Naive B cell (primary cell): Measurements from ENCODE around the gene ZEB2. TPM values are rescaled to one million over a fixed set of nuclear protein-coding genes. Genes with fewer than 3 reads are reported as not detected.

Experiments used
- ATAC-seq, 2 donors: fragments of 150-1000 bp; cut with Tn5 transposase; 2 replicates each; pipeline ENCODE4 v1.10.0; 2021; ENCODE audit warnings: low read depth in 2 of 2, mild to moderate bottlenecking in 2 of 2, moderate library complexity in 2 of 2
- DNase-seq: peaks from one replicate; pipeline ENCODE4 v3.0.0; 2022
- H3K27ac Mint-ChIP-seq, 6 donors: one replicate each; pipeline ENCODE4 v1.8.0; 2020 to 2022; ENCODE audit warnings: mild to moderate bottlenecking in 6 of 6, mixed read lengths in 6 of 6, moderate library complexity in 5 of 6, inconsistent platforms in 2 of 6
- H3K27me3 Mint-ChIP-seq, 3 donors: one replicate each; pipeline ENCODE4 v1.8.0; 2021 to 2022; ENCODE audit warnings: mixed read lengths in 3 of 3, mild to moderate bottlenecking in 1 of 3
- H3K36me3 Mint-ChIP-seq, 2 donors: one replicate each; pipeline ENCODE4 v1.8.0; 2020 to 2022; ENCODE audit warnings: mixed read lengths in 2 of 2, inconsistent platforms in 1 of 2, mild to moderate bottlenecking in 1 of 2
- H3K4me1 Mint-ChIP-seq, 3 donors: one replicate each; pipeline ENCODE4 v1.8.0; 2020 to 2022; ENCODE audit warnings: mixed read lengths in 3 of 3, inconsistent platforms in 1 of 3, mild to moderate bottlenecking in 1 of 3, moderate library complexity in 1 of 3
- H3K4me3 Mint-ChIP-seq, 8 donors: one replicate each; pipeline ENCODE4 v1.8.0; 2020 to 2022; ENCODE audit warnings: mild to moderate bottlenecking in 8 of 8, mixed read lengths in 8 of 8, moderate library complexity in 8 of 8, inconsistent platforms in 2 of 8
- H3K9me3 Mint-ChIP-seq, 7 donors: one replicate each; pipeline ENCODE4 v1.8.0; 2020 to 2022; ENCODE audit warnings: mixed read lengths in 7 of 7, mild to moderate bottlenecking in 5 of 7, inconsistent platforms in 2 of 7, moderate library complexity in 1 of 7
- polyA plus RNA-seq, 6 donors: library from polyadenylated mRNA; unstranded; fragments of 300-500 nt; fragmentation: Illumina TruSeq; gene quantifications; one replicate each; pipeline ENCODE4 v1.2.3, GENCODE V29; 2021; ENCODE audit warnings: low read depth in 6 of 6

ZEB2 gene
- polyA plus RNA-seq, 6 donors from 2014 or later = 62.2 to 96.5 (median 73.1) TPM

GRCh38 chr2:144509001-144509878, 10.7 kb downstream of the ZEB2 start:
- Mint-ChIP-seq H3K27me3 (no peaks in the 10 kb centered on the region), H3K4me1 (peaks cover 79 to 97% (median 89%) of the 10 kb centered on the region in 3 donors), H3K36me3 (peaks cover 19 to 23% of the 10 kb centered on the region in 2 donors), H3K9me3 (no peaks in the 10 kb centered on the region), H3K27ac (peak overlapping the region in 5 of 6 donors; percentile 22 to 88 (median 51)), H3K4me3 (peak overlapping the region in 6 of 8 donors; percentile 16 to 72 (median 64))
- ATAC-seq (no peak), DNase-seq (no peak)

- H3K9me3 Mint-ChIP-seq = no peaks in the 10 kb centered on the region
- H3K36me3 Mint-ChIP-seq = peaks cover 14 to 17% of the 10 kb centered on the region in 2 donors
- H3K27me3 Mint-ChIP-seq = no peaks in the 10 kb centered on the region
- peak overlapping the region in 7 of 8 donors; percentile 16 to 79 (median 58) for H3K4me3 Mint-ChIP-seq
- H3K27ac Mint-ChIP-seq = peak overlapping the region; percentile 7 to 81 (median 60)
- DNase-seq (no peak), ATAC-seq (peak; percentile 27 to 43)
- H3K4me1 Mint-ChIP-seq = peaks cover 73 to 92% (median 87%) of the 10 kb centered on the region in 3 donors
These were observed 11.6 kb downstream of the ZEB2 start for GRCh38 chr2:144508172-144508851.

GRCh38 chr2:144507441-144508171, 12.3 kb downstream of the ZEB2 start:
- Mint-ChIP-seq H3K4me1 (peaks cover 66 to 89% (median 80%) of the 10 kb centered on the region in 3 donors), H3K27ac (peak overlapping the region in 5 of 6 donors; percentile 23 to 81 (median 70)), H3K9me3 (no peaks in the 10 kb centered on the region), H3K4me3 (peak overlapping the region in 7 of 8 donors; percentile 8 to 79 (median 58)), H3K27me3 (no peaks in the 10 kb centered on the region), H3K36me3 (peaks cover 10 to 12% of the 10 kb centered on the region in 2 donors)
- ATAC-seq = no peak
- no peak for DNase-seq

GRCh38 chr2:144505245-144505831, 14.6 kb downstream of the ZEB2 start:
- Mint-ChIP-seq H3K27me3 (no peaks in the 10 kb centered on the region), H3K4me1 (peaks cover 51 to 75% (median 72%) of the 10 kb centered on the region in 3 donors), H3K4me3 (peak overlapping the region in 2 of 8 donors; percentile 3 to 46), H3K36me3 (peaks cover 5 to 8% of the 10 kb centered on the region in 2 donors), H3K27ac (peak overlapping the region in 5 of 6 donors; percentile 49 to 87 (median 69)), H3K9me3 (no peaks in the 10 kb centered on the region)
- ATAC-seq = peak; percentile 48 to 56
- DNase-seq = no peak

GRCh38 chr2:144504218-144504641, 15.7 kb downstream of the ZEB2 start:
- ATAC-seq (no peak), DNase-seq (no peak)
- Mint-ChIP-seq H3K27ac (peak overlapping the region in 4 of 6 donors; percentile 15 to 72 (median 63)), H3K4me3 (no peak overlapping the region), H3K27me3 (no peaks in the 10 kb centered on the region), H3K9me3 (no peaks in the 10 kb centered on the region), H3K4me1 (peaks cover 46 to 68% (median 62%) of the 10 kb centered on the region in 3 donors), H3K36me3 (peaks cover 5 to 8% of the 10 kb centered on the region in 2 donors)

GRCh38 chr2:144503242-144503641, 16.7 kb downstream of the ZEB2 start:
- Mint-ChIP-seq H3K4me3 (no peak overlapping the region), H3K9me3 (no peaks in the 10 kb centered on the region), H3K4me1 (peaks cover 44 to 65% (median 59%) of the 10 kb centered on the region in 3 donors), H3K27me3 (no peaks in the 10 kb centered on the region), H3K27ac (peak overlapping the region in 1 of 6 donors; percentile 61), H3K36me3 (peaks cover 5 to 8% of the 10 kb centered on the region in 2 donors)
- no peak for ATAC-seq
- DNase-seq = no peak

GRCh38 chr2:144502369-144502768, 17.6 kb downstream of the ZEB2 start:
- H3K4me1 Mint-ChIP-seq = peaks cover 38 to 61% (median 54%) of the 10 kb centered on the region in 3 donors
- H3K27me3 Mint-ChIP-seq = no peaks in the 10 kb centered on the region
- no peak overlapping the region for H3K4me3 Mint-ChIP-seq
- ATAC-seq (no peak), DNase-seq (no peak)
- peak overlapping the region in 2 of 6 donors; percentile 39 to 75 for H3K27ac Mint-ChIP-seq
- H3K9me3 Mint-ChIP-seq = no peaks in the 10 kb centered on the region
- H3K36me3 Mint-ChIP-seq = peaks cover 5 to 8% of the 10 kb centered on the region in 2 donors

- Mint-ChIP-seq H3K9me3 (no peaks in the 10 kb centered on the region), H3K36me3 (peaks cover 5 to 8% of the 10 kb centered on the region in 2 donors), H3K4me1 (peaks cover 39 to 63% (median 55%) of the 10 kb centered on the region in 3 donors), H3K27me3 (no peaks in the 10 kb centered on the region), H3K4me3 (no peak overlapping the region), H3K27ac (peak overlapping the region in 2 of 6 donors; percentile 65 to 66)
- DNase-seq (no peak), ATAC-seq (no peak)
These were observed 18.3 kb downstream of the ZEB2 start for GRCh38 chr2:144501627-144502026.

GRCh38 chr2:144501118-144501517, 18.8 kb downstream of the ZEB2 start:
- no peak for ATAC-seq
- H3K4me3 Mint-ChIP-seq = no peak overlapping the region
- peak overlapping the region in 3 of 6 donors; percentile 25 to 66 (median 65) for H3K27ac Mint-ChIP-seq
- H3K4me1 Mint-ChIP-seq = peaks cover 44 to 68% (median 56%) of the 10 kb centered on the region in 3 donors
- H3K27me3 Mint-ChIP-seq = no peaks in the 10 kb centered on the region
- H3K9me3 Mint-ChIP-seq = no peaks in the 10 kb centered on the region
- H3K36me3 Mint-ChIP-seq = peaks cover 5 to 8% of the 10 kb centered on the region in 2 donors
- DNase-seq = no peak

- no peak for DNase-seq
- Mint-ChIP-seq H3K27me3 (no peaks in the 10 kb centered on the region), H3K9me3 (no peaks in the 10 kb centered on the region), H3K4me1 (peaks cover 49 to 68% (median 56%) of the 10 kb centered on the region in 3 donors), H3K4me3 (no peak overlapping the region), H3K36me3 (peaks cover 5 to 8% of the 10 kb centered on the region in 2 donors), H3K27ac (peak overlapping the region in 2 of 6 donors; percentile 30 to 65)
- no peak for ATAC-seq
These were observed 19.4 kb downstream of the ZEB2 start for GRCh38 chr2:144500563-144500962.

- no peaks in the 10 kb centered on the region for H3K27me3 Mint-ChIP-seq
- peaks cover 45 to 65% (median 58%) of the 10 kb centered on the region in 3 donors for H3K4me1 Mint-ChIP-seq
- no peaks in the 10 kb centered on the region for H3K9me3 Mint-ChIP-seq
- H3K27ac Mint-ChIP-seq = peak overlapping the region in 3 of 6 donors; percentile 30 to 61 (median 49)
- no peak overlapping the region for H3K4me3 Mint-ChIP-seq
- H3K36me3 Mint-ChIP-seq = peaks cover 0 to 5% of the 10 kb centered on the region in 2 donors
- DNase-seq = no peak
- no peak for ATAC-seq
These were observed 21.6 kb downstream of the ZEB2 start for GRCh38 chr2:144498277-144498676.

GRCh38 chr2:144496977-144497598, 22.8 kb downstream of the ZEB2 start:
- peaks cover 56 to 73% (median 65%) of the 10 kb centered on the region in 3 donors for H3K4me1 Mint-ChIP-seq
- H3K27me3 Mint-ChIP-seq = no peaks in the 10 kb centered on the region
- peak overlapping the region in 4 of 6 donors; percentile 6 to 76 (median 26) for H3K27ac Mint-ChIP-seq
- DNase-seq = no peak
- H3K4me3 Mint-ChIP-seq = peak overlapping the region in 2 of 8 donors; percentile 16 to 65
- H3K9me3 Mint-ChIP-seq = no peaks in the 10 kb centered on the region
- ATAC-seq = no peak
- H3K36me3 Mint-ChIP-seq = peaks cover 0 to 5% of the 10 kb centered on the region in 2 donors
